BE2C (cell line): Measurements from ENCODE around the gene METTL15.

Experiments used
- DNase-seq: peaks from one replicate; pipeline ENCODE4 v3.0.0-alpha.2; 2020
- H3K27me3 ChIP-seq: fragments of 250-450 bp; sonication (Bioruptor Pico); 2 replicates; pipeline ENCODE4 v1.5.1; 2020; ENCODE audit warnings: mild to moderate bottlenecking
- H3K36me3 ChIP-seq: fragments of 250-450 bp; sonication (Bioruptor Pico); 2 replicates; pipeline ENCODE4 v1.5.1; 2020; ENCODE audit warnings: mild to moderate bottlenecking
- H3K4me1 ChIP-seq: fragments of 250-450 bp; sonication (Bioruptor Pico); 2 replicates; pipeline ENCODE4 v1.5.1; 2020
- H3K4me3 ChIP-seq: 2 replicates; pipeline ENCODE4 v1.5.1; 2011; ENCODE audit warnings: low read depth, low read length
- H3K9me3 ChIP-seq: fragments of 250-450 bp; sonication (Bioruptor Pico); 2 replicates; pipeline ENCODE4 v1.5.1; 2020
- TF ChIP-seq, protein P1 (sequence below): IDR thresholded peaks from 2 replicates; pipeline ENCODE4 v1.5.1; 2012; ENCODE audit warnings: mild to moderate bottlenecking, low read depth, low read length

The METTL15 gene

GRCh38 chr11:28104425-28104824 is 3.8 kb upstream of the METTL15 start:
- Histone ChIP-seq H3K4me1 (no peaks in the 10 kb centered on the region), H3K27me3 (no peaks in the 10 kb centered on the region), H3K36me3 (no peaks in the 10 kb centered on the region), H3K4me3 (no peak overlapping the region), H3K9me3 (no peaks in the 10 kb centered on the region)
- TF ChIP-seq, protein P1, sequence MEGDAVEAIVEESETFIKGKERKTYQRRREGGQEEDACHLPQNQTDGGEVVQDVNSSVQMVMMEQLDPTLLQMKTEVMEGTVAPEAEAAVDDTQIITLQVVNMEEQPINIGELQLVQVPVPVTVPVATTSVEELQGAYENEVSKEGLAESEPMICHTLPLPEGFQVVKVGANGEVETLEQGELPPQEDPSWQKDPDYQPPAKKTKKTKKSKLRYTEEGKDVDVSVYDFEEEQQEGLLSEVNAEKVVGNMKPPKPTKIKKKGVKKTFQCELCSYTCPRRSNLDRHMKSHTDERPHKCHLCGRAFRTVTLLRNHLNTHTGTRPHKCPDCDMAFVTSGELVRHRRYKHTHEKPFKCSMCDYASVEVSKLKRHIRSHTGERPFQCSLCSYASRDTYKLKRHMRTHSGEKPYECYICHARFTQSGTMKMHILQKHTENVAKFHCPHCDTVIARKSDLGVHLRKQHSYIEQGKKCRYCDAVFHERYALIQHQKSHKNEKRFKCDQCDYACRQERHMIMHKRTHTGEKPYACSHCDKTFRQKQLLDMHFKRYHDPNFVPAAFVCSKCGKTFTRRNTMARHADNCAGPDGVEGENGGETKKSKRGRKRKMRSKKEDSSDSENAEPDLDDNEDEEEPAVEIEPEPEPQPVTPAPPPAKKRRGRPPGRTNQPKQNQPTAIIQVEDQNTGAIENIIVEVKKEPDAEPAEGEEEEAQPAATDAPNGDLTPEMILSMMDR = no peak
- DNase-seq = no peak

- TF ChIP-seq, protein P1 = no peak
- Histone ChIP-seq H3K9me3 (no peaks in the 10 kb centered on the region), H3K4me1 (no peaks in the 10 kb centered on the region), H3K4me3 (no peak overlapping the region), H3K27me3 (no peaks in the 10 kb centered on the region), H3K36me3 (no peaks in the 10 kb centered on the region)
- DNase-seq = no peak
Observed at GRCh38 chr11:28104984-28105383, 3.2 kb upstream of the METTL15 start.

GRCh38 chr11:28105869-28106268 is 2.3 kb upstream of the METTL15 start:
- Histone ChIP-seq H3K36me3 (no peaks in the 10 kb centered on the region), H3K27me3 (no peaks in the 10 kb centered on the region), H3K4me3 (peak overlapping the region; percentile 35), H3K4me1 (no peaks in the 10 kb centered on the region), H3K9me3 (no peaks in the 10 kb centered on the region)
- DNase-seq = no peak
- TF ChIP-seq, protein P1 = no peak

- DNase-seq = no peak
- H3K36me3 ChIP-seq = no peaks in the 10 kb centered on the region
- no peaks in the 10 kb centered on the region for H3K9me3 ChIP-seq
- H3K27me3 ChIP-seq = no peaks in the 10 kb centered on the region
- TF ChIP-seq, protein P1 = no peak
- H3K4me1 ChIP-seq = no peaks in the 10 kb centered on the region
- H3K4me3 ChIP-seq = peak overlapping the region; percentile 91
Observed at GRCh38 chr11:28106353-28107043, 1.7 kb upstream of the METTL15 start.

DNA sequence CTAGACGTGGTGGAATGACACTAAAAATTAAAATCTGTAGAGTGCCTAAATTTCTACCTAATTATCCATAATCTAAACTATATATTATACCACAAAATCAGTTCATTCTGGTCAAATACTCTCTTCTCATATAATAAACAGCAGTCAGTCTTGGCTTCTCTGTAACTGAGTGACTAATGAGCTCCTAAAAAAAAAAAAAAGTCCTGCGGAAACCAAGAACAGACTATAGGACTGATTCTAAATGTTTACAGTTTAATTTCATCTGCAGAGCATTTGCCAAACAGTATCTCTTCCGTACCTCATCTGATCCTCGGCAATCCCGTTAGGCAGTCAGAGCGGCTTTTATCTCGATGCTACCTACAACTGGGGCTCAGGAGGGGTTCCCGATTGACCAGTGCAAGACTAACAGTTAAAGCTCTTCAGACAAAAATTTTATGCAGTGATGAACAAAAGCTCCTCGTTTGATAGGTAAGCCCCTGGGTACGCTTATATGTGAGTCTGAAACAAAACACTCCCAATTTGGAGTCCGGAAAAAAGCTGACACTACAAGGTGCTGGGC is 918 bp upstream of the METTL15 start:
- Histone ChIP-seq H3K4me1 (no peaks in the 10 kb centered on the region), H3K9me3 (no peaks in the 10 kb centered on the region), H3K4me3 (peak overlapping the region; percentile 91), H3K27me3 (no peaks in the 10 kb centered on the region), H3K36me3 (no peaks in the 10 kb centered on the region)
- DNase-seq = peak; percentile 8
- TF ChIP-seq, protein P1 = no peak

DNA sequence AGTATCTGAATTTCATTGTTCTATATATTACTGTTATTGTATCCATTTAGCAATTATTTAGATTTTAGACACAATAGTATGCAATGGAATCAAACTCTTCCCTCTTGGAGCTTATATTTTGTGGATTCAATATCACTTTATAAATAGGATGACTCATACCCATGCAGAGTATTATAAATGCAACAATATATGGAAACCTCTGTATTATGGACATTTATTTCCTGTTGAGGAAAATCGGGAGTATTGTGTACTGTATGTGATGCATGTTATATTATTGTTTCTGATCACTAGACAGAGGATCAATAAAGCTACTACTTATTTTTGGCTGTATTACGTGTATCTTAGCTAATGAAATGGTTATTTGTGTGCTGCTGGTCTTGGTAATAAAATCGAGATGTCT is 770 bp downstream of the METTL15 start:
- no peaks in the 10 kb centered on the region for H3K36me3 ChIP-seq
- H3K27me3 ChIP-seq = no peaks in the 10 kb centered on the region
- DNase-seq = no peak
- TF ChIP-seq, protein P1 = no peak
- H3K4me3 ChIP-seq = peak overlapping the region; percentile 91
- no peaks in the 10 kb centered on the region for H3K4me1 ChIP-seq
- H3K9me3 ChIP-seq = no peaks in the 10 kb centered on the region
